Measurements from ENCODE around the gene EMID1.

The EMID1 gene

GRCh38 chr22:29275819-29276565 lies 70.3 kb downstream of the EMID1 start:
- TF ChIP-seq CTCF (IDR thresholded peaks at IDR 0.05; ENCODE audit: control extremely low read depth, extremely low read depth, low read depth, missing control alignments), result no peak
- ChIA-PET CTCF (interaction anchor here (1.5 kb wide), 1 partner anchor 17 kb away, joined by 4 read pairs; no protein-coding TSS in a partner anchor), POLR2A (interaction anchor here (0.6 kb wide), 1 partner anchor 108 kb away, joined by 3 read pairs; no protein-coding TSS in a partner anchor)
- DNase-seq (ENCODE audit: extremely low spot score), result no peak

GRCh38 chr22:29277927-29278326 lies 72.2 kb downstream of the EMID1 start:
- no peak for DNase-seq (ENCODE audit: extremely low spot score)
- no peak for TF ChIP-seq CTCF (IDR thresholded peaks at IDR 0.05; ENCODE audit: control extremely low read depth, extremely low read depth, low read depth, missing control alignments)
- ChIA-PET POLR2A (no interaction called here), CTCF (interaction anchor here (1.0 to 1.5 kb wide), 3 partner anchors 9 to 28 kb away, joined by 3 to 4 read pairs (median 3); partner anchors contain the start of gene GAS2L1)

- ChIA-PET POLR2A (no interaction called here), CTCF (interaction anchor here (1.2 kb wide), 2 partner anchors 9 to 11 kb away, joined by 3 read pairs; no protein-coding TSS in a partner anchor)
- TF ChIP-seq CTCF (IDR thresholded peaks at IDR 0.05; ENCODE audit: control extremely low read depth, extremely low read depth, low read depth, missing control alignments), result no peak
- no peak for DNase-seq (ENCODE audit: extremely low spot score)
These were observed 78.5 kb downstream of the EMID1 start for GRCh38 chr22:29284196-29284595.

GRCh38 chr22:29288837-29289236 lies 83.1 kb downstream of the EMID1 start:
- DNase-seq (ENCODE audit: extremely low spot score), result no peak
- TF ChIP-seq CTCF (IDR thresholded peaks at IDR 0.05; ENCODE audit: control extremely low read depth, extremely low read depth, low read depth, missing control alignments), result no peak
- ChIA-PET POLR2A (no interaction called here), CTCF (interaction anchor here (1.2 to 1.4 kb wide), 2 partner anchors 14 to 15 kb away, joined by 3 to 5 read pairs; no protein-coding TSS in a partner anchor)

GRCh38 chr22:29290061-29290460 lies 84.4 kb downstream of the EMID1 start:
- POLR2A ChIA-PET, result no interaction called here
- TF ChIP-seq CTCF (IDR thresholded peaks at IDR 0.05; ENCODE audit: control extremely low read depth, extremely low read depth, low read depth, missing control alignments), result no peak
- CTCF ChIA-PET, result interaction anchor here (1.5 to 1.6 kb wide), 2 partner anchors 17 to 45 kb away, joined by 3 to 5 read pairs; partner anchors contain the start of gene GAS2L1
- no peak for DNase-seq (ENCODE audit: extremely low spot score)

- CTCF ChIA-PET, result interaction anchor here (1.5 to 1.6 kb wide), 2 partner anchors 15 to 46 kb away, joined by 3 to 5 read pairs; partner anchors contain the start of gene GAS2L1
- TF ChIP-seq CTCF (IDR thresholded peaks at IDR 0.05; ENCODE audit: control extremely low read depth, extremely low read depth, low read depth, missing control alignments), result no peak
- no peak for DNase-seq (ENCODE audit: extremely low spot score)
- POLR2A ChIA-PET, result interaction anchor here (0.6 kb wide), 1 partner anchor 8 kb away, joined by 3 read pairs; no protein-coding TSS in a partner anchor
These were observed 85.5 kb downstream of the EMID1 start for GRCh38 chr22:29291215-29291614.

Measured in GM10248 (cell line).